ENCODE results near the gene GARS1.

GARS1 gene

GRCh38 chr7:30671793-30672465, 77.3 kb downstream of the GARS1 start:
- no peaks in the 10 kb centered on the region for H3K4me1 ChIP-seq
- no peak overlapping the region for H3K27ac ChIP-seq
- H3K9me3 ChIP-seq (ENCODE audit: control insufficient read depth, low read length): no peaks in the 10 kb centered on the region
- TF ChIP-seq CTCF (IDR thresholded peaks at IDR 0.05): no peak
- H3K27me3 ChIP-seq (ENCODE audit: control insufficient read depth, insufficient read depth, low read length): no peaks in the 10 kb centered on the region
- H3K4me3 ChIP-seq (ENCODE audit: low read depth, low read length): no peak overlapping the region
- H3K9ac ChIP-seq: no peak overlapping the region
- no peak overlapping the region for H2AFZ ChIP-seq
- no peaks in the 10 kb centered on the region for H3K36me3 ChIP-seq (ENCODE audit: control insufficient read depth, insufficient read depth, low read length)
- no peaks in the 10 kb centered on the region for H3K79me2 ChIP-seq
- H3K4me2 ChIP-seq (ENCODE audit: low read length): no peak overlapping the region

- Histone ChIP-seq H3K4me1 (no peaks in the 10 kb centered on the region), H3K4me2 (ENCODE audit: low read length) (no peak overlapping the region), H3K27ac (no peak overlapping the region), H3K79me2 (no peaks in the 10 kb centered on the region), H2AFZ (no peak overlapping the region), H3K4me3 (ENCODE audit: low read depth, low read length) (no peak overlapping the region), H3K36me3 (ENCODE audit: control insufficient read depth, insufficient read depth, low read length) (no peaks in the 10 kb centered on the region), H3K27me3 (ENCODE audit: control insufficient read depth, insufficient read depth, low read length) (no peaks in the 10 kb centered on the region), H3K9ac (no peak overlapping the region), H3K9me3 (ENCODE audit: control insufficient read depth, low read length) (no peaks in the 10 kb centered on the region)
- no peak for TF ChIP-seq CTCF (IDR thresholded peaks at IDR 0.05)
Observed at GRCh38 chr7:30674420-30674819, 79.7 kb downstream of the GARS1 start.

GRCh38 chr7:30674876-30675275, 80.2 kb downstream of the GARS1 start:
- no peak overlapping the region for H3K4me2 ChIP-seq (ENCODE audit: low read length)
- H3K4me3 ChIP-seq (ENCODE audit: low read depth, low read length): no peak overlapping the region
- H3K27me3 ChIP-seq (ENCODE audit: control insufficient read depth, insufficient read depth, low read length): no peaks in the 10 kb centered on the region
- no peak overlapping the region for H3K27ac ChIP-seq
- H3K9ac ChIP-seq: no peak overlapping the region
- no peaks in the 10 kb centered on the region for H3K36me3 ChIP-seq (ENCODE audit: control insufficient read depth, insufficient read depth, low read length)
- no peaks in the 10 kb centered on the region for H3K4me1 ChIP-seq
- no peaks in the 10 kb centered on the region for H3K9me3 ChIP-seq (ENCODE audit: control insufficient read depth, low read length)
- no peak for TF ChIP-seq CTCF (IDR thresholded peaks at IDR 0.05)
- no peaks in the 10 kb centered on the region for H3K79me2 ChIP-seq
- H2AFZ ChIP-seq: no peak overlapping the region

- H2AFZ ChIP-seq: no peak overlapping the region
- no peaks in the 10 kb centered on the region for H3K79me2 ChIP-seq
- H3K4me1 ChIP-seq: peaks cover 6% of the 10 kb centered on the region
- no peak overlapping the region for H3K4me2 ChIP-seq (ENCODE audit: low read length)
- no peaks in the 10 kb centered on the region for H3K9me3 ChIP-seq (ENCODE audit: control insufficient read depth, low read length)
- H3K4me3 ChIP-seq (ENCODE audit: low read depth, low read length): no peak overlapping the region
- H3K27ac ChIP-seq: no peak overlapping the region
- H3K9ac ChIP-seq: no peak overlapping the region
- no peak for TF ChIP-seq CTCF (IDR thresholded peaks at IDR 0.05)
- no peaks in the 10 kb centered on the region for H3K27me3 ChIP-seq (ENCODE audit: control insufficient read depth, insufficient read depth, low read length)
- no peaks in the 10 kb centered on the region for H3K36me3 ChIP-seq (ENCODE audit: control insufficient read depth, insufficient read depth, low read length)
Observed at GRCh38 chr7:30678805-30679204, 84.1 kb downstream of the GARS1 start.

- Histone ChIP-seq H3K9ac (no peak overlapping the region), H3K27me3 (ENCODE audit: control insufficient read depth, insufficient read depth, low read length) (no peaks in the 10 kb centered on the region), H3K4me1 (peaks cover 6% of the 10 kb centered on the region), H3K4me3 (ENCODE audit: low read depth, low read length) (no peak overlapping the region), H3K9me3 (ENCODE audit: control insufficient read depth, low read length) (no peaks in the 10 kb centered on the region), H2AFZ (no peak overlapping the region), H3K36me3 (ENCODE audit: control insufficient read depth, insufficient read depth, low read length) (no peaks in the 10 kb centered on the region), H3K4me2 (ENCODE audit: low read length) (no peak overlapping the region), H3K27ac (no peak overlapping the region), H3K79me2 (no peaks in the 10 kb centered on the region)
- no peak for TF ChIP-seq CTCF (IDR thresholded peaks at IDR 0.05)
Observed at GRCh38 chr7:30679664-30680063, 85.0 kb downstream of the GARS1 start.
